Panc1 (cell line): ENCODE data around the gene SLC44A3. TPM values are rescaled to one million over a fixed set of nuclear protein-coding genes. Genes with fewer than 3 reads are reported as not detected.

Source experiments
- ATAC-seq: fragments of 200-7000 bp; cut with Tn5 transposase; 2 replicates; pipeline ENCODE4 v1.9.1; 2020; ENCODE audit warnings: mild to moderate bottlenecking, moderate library complexity
- BruUV-seq: library from RNA; stranded (reverse); fragments of 400-500 nt; replicated peaks from 2 replicates; lab custom pipeline; 2021; lab: Mats Ljungman, UMichigan
- CTCF ChIA-PET: fragments of 300-600 bp; sonication (Branson Sonifier 250); formaldehyde crosslinking; loops from one replicate; lab custom pipeline; 2022; ENCODE audit warnings: antibody characterized with exemption; lab: Charles Lee
- POLR2A ChIA-PET: fragments of 300-600 bp; sonication (Branson Sonifier 250); formaldehyde crosslinking; loops from one replicate; lab custom pipeline; 2022; ENCODE audit warnings: antibody characterized with exemption; lab: Charles Lee
- DNase-seq: peaks from one replicate; pipeline ENCODE4 v3.0.0-alpha.2; 2010; ENCODE audit warnings: low read depth, low spot score
- H3K27ac ChIP-seq: 2 replicates; pipeline ENCODE4 v1.5.1; 2011; ENCODE audit warnings: mild to moderate bottlenecking, low read length, inconsistent platforms
- H3K27me3 ChIP-seq: fragments of 200-500 bp; sonication (Bioruptor generic); 2 replicates; pipeline ENCODE4 v1.6.0; 2014; ENCODE audit warnings: low read length, inconsistent platforms; ENCODE audit not compliant: control insufficient read depth, insufficient read depth
- H3K36me3 ChIP-seq: fragments of 200-500 bp; sonication (Bioruptor generic); 2 replicates; pipeline ENCODE4 v1.5.1; 2014; ENCODE audit warnings: inconsistent platforms, mild to moderate bottlenecking, low read length, moderate library complexity; ENCODE audit not compliant: control insufficient read depth, insufficient read depth
- H3K4me1 ChIP-seq: 2 replicates; pipeline ENCODE4 v1.5.1; 2011; ENCODE audit warnings: inconsistent platforms, mild to moderate bottlenecking, low read length, moderate library complexity; ENCODE audit not compliant: control insufficient read depth, insufficient read depth
- H3K4me3 ChIP-seq, 2 experiments: 2 replicates each; pipeline ENCODE4 v1.5.1; 2011 to 2012; ENCODE audit warnings: low read depth in 2 of 2, low read length in 2 of 2, mild to moderate bottlenecking in 2 of 2, inconsistent platforms in 1 of 2, moderate library complexity in 1 of 2
- H3K9me3 ChIP-seq: fragments of 200-500 bp; sonication (Bioruptor generic); 2 replicates; pipeline ENCODE4 v1.5.1; 2014; ENCODE audit warnings: low read depth, mild to moderate bottlenecking, inconsistent platforms, low read length, moderate library complexity; ENCODE audit not compliant: control insufficient read depth, insufficient read depth
- CTCF ChIP-seq: fragments of 450-650 bp; IDR thresholded peaks from 2 replicates; pipeline ENCODE4 v1.5.1; 2017; ENCODE audit warnings: mild to moderate bottlenecking
- POLR2AphosphoS5 ChIP-seq: IDR thresholded peaks from 2 replicates; pipeline ENCODE4 v1.6.1; 2012; ENCODE audit warnings: mild to moderate bottlenecking, low read depth, low read length, moderate library complexity
- SIN3A ChIP-seq: IDR thresholded peaks from 2 replicates; pipeline ENCODE4 v1.6.1; 2012; ENCODE audit warnings: low read depth, mild to moderate bottlenecking, low read length, moderate library complexity, borderline replicate concordance; ENCODE audit not compliant: insufficient read depth
- TCF7L2 ChIP-seq: IDR thresholded peaks from 2 replicates; pipeline ENCODE4 v1.6.1; 2011; ENCODE audit warnings: mild to moderate bottlenecking, low read depth, low read length, inconsistent platforms
- in situ Hi-C: cut with HindIII; loops from 2 replicates; pipeline ENCODE4 v1.10.0; 2016; ENCODE audit warnings: low sequenced_read_pairs, low pct_unique_long_range_greater_than_20kb
- intact Hi-C: fragments of 100-400 bp; cut with micrococcal nuclease; formaldehyde crosslinking; loops from one replicate; pipeline ENCODE4 v1.10.0; 2022; ENCODE audit not compliant: unreplicated experiment
- total RNA-seq: library from RNA; stranded (reverse); gene quantifications from one replicate; pipeline ENCODE4 v1.2.1, GENCODE V29; 2021; ENCODE audit not compliant: unreplicated experiment
- TF ChIP-seq, protein P1 (sequence below), 2 experiments: IDR thresholded peaks; 2 replicates each; pipeline ENCODE4 v1.6.1; 2011 to 2012; ENCODE audit warnings: low read depth in 2 of 2, control low read depth in 1 of 2, low read length in 1 of 2, mild to moderate bottlenecking in 1 of 2, moderate library complexity in 1 of 2; ENCODE audit not compliant: insufficient read depth in 1 of 2

SLC44A3 gene
- total RNA-seq, 1 experiment from 2014 or later, result 1.3 TPM

DNA sequence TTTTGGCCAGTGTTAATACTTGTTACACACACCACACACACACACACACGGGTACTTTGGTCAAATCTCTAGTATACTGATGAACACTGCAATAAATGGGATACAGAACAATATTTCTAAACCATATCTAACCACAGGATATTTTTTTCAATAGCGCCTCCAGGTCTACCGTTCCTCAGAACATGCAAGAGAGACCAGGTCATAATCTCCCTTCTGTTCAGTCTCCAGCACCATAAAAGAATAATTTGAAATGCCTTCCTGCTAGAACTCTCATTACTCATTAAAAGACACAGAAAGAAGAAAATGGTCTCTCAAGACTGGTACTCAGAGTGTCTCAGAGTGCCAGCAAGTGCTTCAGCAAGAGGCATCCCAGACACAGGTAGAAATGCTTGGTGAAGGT lies 11.5 kb upstream of the SLC44A3 start:
- ATAC-seq (no peak), DNase-seq (no peak)
- CTCF ChIA-PET, result no interaction called here
- Histone ChIP-seq H3K4me3 (no peak overlapping the region), H3K27ac (no peak overlapping the region), H3K27me3 (no peaks in the 10 kb centered on the region), H3K4me1 (no peaks in the 10 kb centered on the region; the same call in 1 of the 2 replicates), H3K36me3 (no peaks in the 10 kb centered on the region), H3K9me3 (no peaks in the 10 kb centered on the region)
- TF ChIP-seq POLR2AphosphoS5 (no peak), CTCF (no peak), TCF7L2 (no peak), SIN3A (no peak)
- TF ChIP-seq, protein P1, sequence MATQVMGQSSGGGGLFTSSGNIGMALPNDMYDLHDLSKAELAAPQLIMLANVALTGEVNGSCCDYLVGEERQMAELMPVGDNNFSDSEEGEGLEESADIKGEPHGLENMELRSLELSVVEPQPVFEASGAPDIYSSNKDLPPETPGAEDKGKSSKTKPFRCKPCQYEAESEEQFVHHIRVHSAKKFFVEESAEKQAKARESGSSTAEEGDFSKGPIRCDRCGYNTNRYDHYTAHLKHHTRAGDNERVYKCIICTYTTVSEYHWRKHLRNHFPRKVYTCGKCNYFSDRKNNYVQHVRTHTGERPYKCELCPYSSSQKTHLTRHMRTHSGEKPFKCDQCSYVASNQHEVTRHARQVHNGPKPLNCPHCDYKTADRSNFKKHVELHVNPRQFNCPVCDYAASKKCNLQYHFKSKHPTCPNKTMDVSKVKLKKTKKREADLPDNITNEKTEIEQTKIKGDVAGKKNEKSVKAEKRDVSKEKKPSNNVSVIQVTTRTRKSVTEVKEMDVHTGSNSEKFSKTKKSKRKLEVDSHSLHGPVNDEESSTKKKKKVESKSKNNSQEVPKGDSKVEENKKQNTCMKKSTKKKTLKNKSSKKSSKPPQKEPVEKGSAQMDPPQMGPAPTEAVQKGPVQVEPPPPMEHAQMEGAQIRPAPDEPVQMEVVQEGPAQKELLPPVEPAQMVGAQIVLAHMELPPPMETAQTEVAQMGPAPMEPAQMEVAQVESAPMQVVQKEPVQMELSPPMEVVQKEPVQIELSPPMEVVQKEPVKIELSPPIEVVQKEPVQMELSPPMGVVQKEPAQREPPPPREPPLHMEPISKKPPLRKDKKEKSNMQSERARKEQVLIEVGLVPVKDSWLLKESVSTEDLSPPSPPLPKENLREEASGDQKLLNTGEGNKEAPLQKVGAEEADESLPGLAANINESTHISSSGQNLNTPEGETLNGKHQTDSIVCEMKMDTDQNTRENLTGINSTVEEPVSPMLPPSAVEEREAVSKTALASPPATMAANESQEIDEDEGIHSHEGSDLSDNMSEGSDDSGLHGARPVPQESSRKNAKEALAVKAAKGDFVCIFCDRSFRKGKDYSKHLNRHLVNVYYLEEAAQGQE (IDR thresholded peaks at IDR 0.05; ENCODE audit: insufficient read depth in 1 of 2, low read depth in 2 of 2, low read length in 1 of 2), result no peak
- in situ Hi-C loops (no loop called here), intact Hi-C loops (loop anchor here (5.0 kb wide), 1 partner anchor 326 kb away; no protein-coding TSS in a partner anchor)
- no TSS peak for BruUV-seq
- POLR2A ChIA-PET, result no interaction called here

DNA sequence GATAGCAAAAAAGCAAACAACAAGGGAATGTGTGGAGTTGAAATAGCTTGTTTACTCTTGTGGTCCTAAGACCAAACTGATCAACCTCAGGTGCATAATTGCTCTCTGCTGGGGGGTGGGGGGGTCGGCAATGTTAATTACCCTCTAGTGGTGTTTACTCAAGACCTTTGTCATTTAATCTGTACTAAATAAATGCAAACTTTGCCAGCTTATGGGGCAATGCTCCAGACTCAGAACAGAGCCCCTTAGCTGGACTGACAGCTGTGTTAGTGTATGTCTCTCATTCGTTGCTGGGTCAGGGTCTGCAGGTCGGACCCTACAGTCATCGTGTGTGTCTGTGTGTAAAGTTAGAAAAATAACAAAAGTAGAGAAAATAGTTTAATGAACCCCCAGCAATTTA lies 7.2 kb upstream of the SLC44A3 start:
- H3K9me3 ChIP-seq, result no peaks in the 10 kb centered on the region
- no peaks in the 10 kb centered on the region; the same call in 1 of the 2 replicates for H3K27me3 ChIP-seq
- no peaks in the 10 kb centered on the region for H3K36me3 ChIP-seq
- H3K27ac ChIP-seq, result no peak overlapping the region
- H3K4me1 ChIP-seq, result no peaks in the 10 kb centered on the region
- intact Hi-C loops (no loop called here), in situ Hi-C loops (no loop called here)
- no peak overlapping the region for H3K4me3 ChIP-seq
- CTCF ChIA-PET, result no interaction called here
- DNase-seq (no peak), ATAC-seq (no peak)
- TF ChIP-seq POLR2AphosphoS5 (no peak), CTCF (no peak), TCF7L2 (no peak), SIN3A (no peak)
- TF ChIP-seq, protein P1 (IDR thresholded peaks at IDR 0.05; ENCODE audit: insufficient read depth in 1 of 2, low read depth in 2 of 2, low read length in 1 of 2), result no peak
- BruUV-seq, result no TSS peak
- POLR2A ChIA-PET, result no interaction called here
